Stimulated activated memory B cell treated with anti-CD40 and anti-IgM and Interleukin-4, amounts not matched to agents 10 μg/mL and 1 μg/mL and 100 μg/mL, for 72 hours (primary cell): Measurements from ENCODE around the gene CES1.
"Not testable (repeated sequence)": the region's sequence is repeated elsewhere in the genome, so short reads cannot be mapped to it uniquely, and the experiment has no call there.

Source experiments
- ATAC-seq: fragments of 150-1000 bp; cut with Tn5 transposase; 2 replicates; pipeline ENCODE4 v1.10.0; 2021
- H3K27ac Mint-ChIP-seq: one replicate; pipeline ENCODE4 v1.8.0; 2022; ENCODE audit warnings: mild to moderate bottlenecking, mixed read lengths
- H3K27me3 Mint-ChIP-seq: one replicate; pipeline ENCODE4 v1.8.0; 2022; ENCODE audit warnings: mixed read lengths
- H3K36me3 Mint-ChIP-seq: one replicate; pipeline ENCODE4 v1.8.0; 2022; ENCODE audit warnings: mixed read lengths
- H3K4me1 Mint-ChIP-seq: one replicate; pipeline ENCODE4 v1.8.0; 2022; ENCODE audit warnings: mixed read lengths
- H3K4me3 Mint-ChIP-seq: one replicate; pipeline ENCODE4 v1.8.0; 2022; ENCODE audit warnings: mild to moderate bottlenecking, moderate library complexity, mixed read lengths
- H3K9me3 Mint-ChIP-seq: one replicate; pipeline ENCODE4 v1.8.0; 2022; ENCODE audit warnings: mixed read lengths

CES1 gene

GRCh38 chr16:55842369-55843104 lies 9.6 kb upstream of the CES1 start:
- Mint-ChIP-seq H3K36me3 (no peaks in the 10 kb centered on the region), H3K9me3 (no peaks in the 10 kb centered on the region), H3K27ac (no peak overlapping the region), H3K4me1 (no peaks in the 10 kb centered on the region), H3K4me3 (no peak overlapping the region), H3K27me3 (peaks cover 25% of the 10 kb centered on the region)
- ATAC-seq = no peak

GRCh38 chr16:55839115-55839514 lies 6.2 kb upstream of the CES1 start:
- Mint-ChIP-seq H3K4me3 (no peak overlapping the region), H3K36me3 (no peaks in the 10 kb centered on the region), H3K27me3 (peaks cover 7% of the 10 kb centered on the region), H3K9me3 (peaks cover 3% of the 10 kb centered on the region), H3K27ac (no peak overlapping the region), H3K4me1 (peaks cover 5% of the 10 kb centered on the region)
- ATAC-seq = no peak

GRCh38 chr16:55836158-55836611 lies 3.3 kb upstream of the CES1 start:
- peaks cover 3% of the 10 kb centered on the region for H3K9me3 Mint-ChIP-seq
- no peak overlapping the region for H3K27ac Mint-ChIP-seq
- peaks cover 10% of the 10 kb centered on the region for H3K4me1 Mint-ChIP-seq
- peaks cover 7% of the 10 kb centered on the region for H3K27me3 Mint-ChIP-seq
- H3K36me3 Mint-ChIP-seq = no peaks in the 10 kb centered on the region
- no peak overlapping the region for H3K4me3 Mint-ChIP-seq
- no peak for ATAC-seq

- Mint-ChIP-seq H3K36me3 (no peaks in the 10 kb centered on the region), H3K27ac (no peak overlapping the region), H3K9me3 (peaks cover 4% of the 10 kb centered on the region), H3K4me1 (peaks cover 10% of the 10 kb centered on the region), H3K4me3 (no peak overlapping the region), H3K27me3 (peaks cover 9% of the 10 kb centered on the region)
- ATAC-seq = no peak
Measured at GRCh38 chr16:55835581-55835980, 2.7 kb upstream of the CES1 start.

- not testable (repeated sequence) for H3K27me3 Mint-ChIP-seq, H3K9me3 Mint-ChIP-seq, H3K27ac Mint-ChIP-seq, ATAC-seq, H3K4me3 Mint-ChIP-seq, H3K36me3 Mint-ChIP-seq
- H3K4me1 Mint-ChIP-seq = peaks cover 10% of the 10 kb centered on the region
Measured at GRCh38 chr16:55835173-55835572, 2.3 kb upstream of the CES1 start.

- no peak overlapping the region for H3K27ac Mint-ChIP-seq
- H3K4me1 Mint-ChIP-seq = peaks cover 10% of the 10 kb centered on the region
- H3K9me3 Mint-ChIP-seq = peaks cover 6% of the 10 kb centered on the region
- no peak overlapping the region for H3K4me3 Mint-ChIP-seq
- H3K36me3 Mint-ChIP-seq = no peaks in the 10 kb centered on the region
- ATAC-seq = peak; percentile 78
- peaks cover 12% of the 10 kb centered on the region for H3K27me3 Mint-ChIP-seq
Measured at GRCh38 chr16:55834049-55834448, 1.2 kb upstream of the CES1 start.

- Mint-ChIP-seq H3K27ac (no peak overlapping the region), H3K9me3 (peaks cover 6% of the 10 kb centered on the region), H3K27me3 (peaks cover 23% of the 10 kb centered on the region), H3K4me3 (no peak overlapping the region), H3K4me1 (peaks cover 10% of the 10 kb centered on the region), H3K36me3 (no peaks in the 10 kb centered on the region)
- ATAC-seq = no peak
Measured at GRCh38 chr16:55832425-55832772, 497 bp downstream of the CES1 start.

- Mint-ChIP-seq H3K27ac (no peak overlapping the region), H3K4me3 (no peak overlapping the region)
Measured at GRCh38 chr16:55830658-55831294, 2.1 kb downstream of the CES1 start.

GRCh38 chr16:55829232-55829631 lies 3.7 kb downstream of the CES1 start:
- H3K4me1 Mint-ChIP-seq, H3K9me3 Mint-ChIP-seq, H3K36me3 Mint-ChIP-seq, H3K27ac Mint-ChIP-seq, H3K4me3 Mint-ChIP-seq: not testable (repeated sequence)
- peak; percentile 2 for ATAC-seq
- peaks cover 33% of the 10 kb centered on the region for H3K27me3 Mint-ChIP-seq

More at GRCh38 chr16:55830658-55831294, 2.1 kb downstream of the CES1 start:
- no peak for ATAC-seq
- peaks cover 10% of the 10 kb centered on the region for H3K4me1 Mint-ChIP-seq
- H3K36me3 Mint-ChIP-seq = no peaks in the 10 kb centered on the region
- H3K9me3 Mint-ChIP-seq = peaks cover 6% of the 10 kb centered on the region
- H3K27me3 Mint-ChIP-seq = peaks cover 29% of the 10 kb centered on the region

GRCh38 chr16:55828680-55829079 lies 4.2 kb downstream of the CES1 start:
- no peak for ATAC-seq
- no peaks in the 10 kb centered on the region for H3K36me3 Mint-ChIP-seq
- peaks cover 2% of the 10 kb centered on the region for H3K9me3 Mint-ChIP-seq
- H3K27ac Mint-ChIP-seq = no peak overlapping the region
- no peak overlapping the region for H3K4me3 Mint-ChIP-seq
- peaks cover 33% of the 10 kb centered on the region for H3K27me3 Mint-ChIP-seq
- H3K4me1 Mint-ChIP-seq = peaks cover under 1% of the 10 kb centered on the region

- Mint-ChIP-seq H3K27ac (no peak overlapping the region), H3K9me3 (peaks cover 3% of the 10 kb centered on the region), H3K36me3 (no peaks in the 10 kb centered on the region), H3K4me1 (no peaks in the 10 kb centered on the region), H3K27me3 (peaks cover 49% of the 10 kb centered on the region), H3K4me3 (no peak overlapping the region)
- no peak for ATAC-seq
Measured at GRCh38 chr16:55825115-55825728, 7.7 kb downstream of the CES1 start.

- no peaks in the 10 kb centered on the region for H3K36me3 Mint-ChIP-seq
- H3K27me3 Mint-ChIP-seq = peaks cover 51% of the 10 kb centered on the region
- ATAC-seq = no peak
- H3K27ac Mint-ChIP-seq = no peak overlapping the region
- peaks cover 3% of the 10 kb centered on the region for H3K9me3 Mint-ChIP-seq
- no peak overlapping the region for H3K4me3 Mint-ChIP-seq
- no peaks in the 10 kb centered on the region for H3K4me1 Mint-ChIP-seq
Measured at GRCh38 chr16:55824473-55825000, 8.4 kb downstream of the CES1 start.

- Mint-ChIP-seq H3K27ac (no peak overlapping the region), H3K27me3 (peaks cover 39% of the 10 kb centered on the region)
Measured at GRCh38 chr16:55822280-55822810, 10.6 kb downstream of the CES1 start.

GRCh38 chr16:55821210-55821609 lies 11.7 kb downstream of the CES1 start:
- Mint-ChIP-seq H3K4me1 (no peaks in the 10 kb centered on the region), H3K9me3 (peaks cover 7% of the 10 kb centered on the region)

More at GRCh38 chr16:55822280-55822810, 10.6 kb downstream of the CES1 start:
- ATAC-seq = no peak
- no peak overlapping the region for H3K4me3 Mint-ChIP-seq
- H3K9me3 Mint-ChIP-seq = peaks cover 6% of the 10 kb centered on the region
- H3K36me3 Mint-ChIP-seq = no peaks in the 10 kb centered on the region
- H3K4me1 Mint-ChIP-seq = no peaks in the 10 kb centered on the region

GRCh38 chr16:55820615-55821014 lies 12.3 kb downstream of the CES1 start:
- H3K9me3 Mint-ChIP-seq = peaks cover 7% of the 10 kb centered on the region
- no peak overlapping the region for H3K27ac Mint-ChIP-seq
- no peaks in the 10 kb centered on the region for H3K4me1 Mint-ChIP-seq
- ATAC-seq = no peak
- peaks cover 44% of the 10 kb centered on the region for H3K27me3 Mint-ChIP-seq
- H3K4me3 Mint-ChIP-seq = no peak overlapping the region
- no peaks in the 10 kb centered on the region for H3K36me3 Mint-ChIP-seq

More at GRCh38 chr16:55821210-55821609, 11.7 kb downstream of the CES1 start:
- Mint-ChIP-seq H3K4me3 (no peak overlapping the region), H3K27me3 (peaks cover 44% of the 10 kb centered on the region), H3K36me3 (no peaks in the 10 kb centered on the region), H3K27ac (no peak overlapping the region)
- no peak for ATAC-seq
